ENCODE measurements around the gene SETD7.

DNA sequence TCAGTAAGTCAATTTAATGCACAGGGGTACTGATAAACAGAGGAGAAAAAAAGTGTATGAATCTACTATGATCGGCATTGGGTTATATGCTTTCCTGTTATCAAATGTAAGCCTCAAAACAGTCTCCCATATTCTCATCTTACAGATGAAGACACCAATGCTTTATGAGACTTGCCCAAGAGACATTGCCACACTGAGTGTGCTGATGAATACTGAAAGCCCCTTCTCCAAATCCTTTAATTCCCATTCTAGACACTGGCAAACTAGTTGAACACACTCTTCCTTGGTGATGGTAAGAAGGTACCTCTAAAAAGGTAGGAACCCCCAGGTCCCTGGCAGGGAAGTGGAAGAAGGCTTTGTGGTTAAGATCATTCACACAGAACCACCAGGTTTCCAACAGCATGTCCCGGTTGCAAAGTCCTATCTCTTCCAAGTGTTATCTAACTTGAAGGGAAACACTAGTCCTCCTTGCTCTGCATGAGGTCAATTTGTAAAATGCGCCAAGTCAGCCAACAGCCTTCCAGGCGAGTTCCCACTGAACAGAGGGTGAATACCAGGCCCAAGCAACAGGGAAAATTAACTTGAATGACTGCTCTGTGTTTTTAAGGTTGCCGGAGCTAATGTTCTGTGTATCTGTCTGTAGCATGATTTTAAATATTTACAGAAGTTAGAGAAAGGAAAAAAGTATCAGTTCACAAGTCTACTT, 5.1 kb downstream of the SETD7 start:
- TF ChIP-seq EP300 (IDR thresholded peaks at IDR 0.05): no peak
- TF ChIP-seq, protein P1, sequence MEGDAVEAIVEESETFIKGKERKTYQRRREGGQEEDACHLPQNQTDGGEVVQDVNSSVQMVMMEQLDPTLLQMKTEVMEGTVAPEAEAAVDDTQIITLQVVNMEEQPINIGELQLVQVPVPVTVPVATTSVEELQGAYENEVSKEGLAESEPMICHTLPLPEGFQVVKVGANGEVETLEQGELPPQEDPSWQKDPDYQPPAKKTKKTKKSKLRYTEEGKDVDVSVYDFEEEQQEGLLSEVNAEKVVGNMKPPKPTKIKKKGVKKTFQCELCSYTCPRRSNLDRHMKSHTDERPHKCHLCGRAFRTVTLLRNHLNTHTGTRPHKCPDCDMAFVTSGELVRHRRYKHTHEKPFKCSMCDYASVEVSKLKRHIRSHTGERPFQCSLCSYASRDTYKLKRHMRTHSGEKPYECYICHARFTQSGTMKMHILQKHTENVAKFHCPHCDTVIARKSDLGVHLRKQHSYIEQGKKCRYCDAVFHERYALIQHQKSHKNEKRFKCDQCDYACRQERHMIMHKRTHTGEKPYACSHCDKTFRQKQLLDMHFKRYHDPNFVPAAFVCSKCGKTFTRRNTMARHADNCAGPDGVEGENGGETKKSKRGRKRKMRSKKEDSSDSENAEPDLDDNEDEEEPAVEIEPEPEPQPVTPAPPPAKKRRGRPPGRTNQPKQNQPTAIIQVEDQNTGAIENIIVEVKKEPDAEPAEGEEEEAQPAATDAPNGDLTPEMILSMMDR (IDR thresholded peaks at IDR 0.05): no peak

Measured in stomach (tissue), 4 donors.